NCI-H187 treated with DMSO at 0.1 percent for 48 hours (cell line): ENCODE data around the gene CCL20.

Experiments
- DNase-seq: peaks from one replicate; lab custom pipeline; 2025; lab: John Stamatoyannopoulos, UW

CCL20 gene

DNA sequence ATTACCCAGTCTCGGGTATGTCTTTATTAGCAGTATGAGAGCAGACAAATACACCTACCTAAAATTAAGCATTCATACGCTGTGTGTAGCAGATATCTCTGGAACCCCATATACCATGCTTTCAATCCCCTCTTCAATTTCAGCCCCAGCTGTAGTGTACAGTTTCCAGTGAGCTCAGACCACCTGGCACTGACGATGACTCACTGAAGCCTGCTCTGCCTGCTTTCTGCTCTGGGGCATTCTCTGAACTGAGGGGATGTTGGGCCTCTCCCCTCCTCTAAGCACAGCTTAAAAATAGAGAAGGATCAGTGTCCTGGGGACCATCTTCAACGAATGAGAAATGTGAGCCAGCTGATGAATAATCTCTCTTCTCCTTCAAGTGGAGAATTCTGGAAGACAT is 8.7 kb upstream of the CCL20 start:
- DNase-seq = no peak

DNA sequence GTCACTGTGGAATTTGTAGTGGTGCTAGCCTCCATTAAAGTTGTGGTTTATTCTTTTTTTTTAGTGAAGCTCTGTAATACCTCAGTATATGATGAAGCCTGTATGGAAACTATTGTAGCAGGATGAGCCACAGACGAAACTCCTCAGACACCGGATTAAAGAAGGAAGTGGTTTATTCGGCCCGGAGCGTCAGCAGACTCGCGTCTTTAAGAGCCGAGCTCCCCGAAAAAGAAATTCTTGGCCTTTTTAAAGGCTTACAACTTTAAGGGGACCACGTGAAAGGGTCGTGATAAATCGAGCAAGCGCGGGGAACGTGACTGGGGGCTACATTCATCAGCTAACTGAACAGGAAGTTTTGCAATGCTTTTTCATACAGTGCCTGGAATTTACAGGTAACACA is 8.1 kb upstream of the CCL20 start:
- no peak for DNase-seq

DNA sequence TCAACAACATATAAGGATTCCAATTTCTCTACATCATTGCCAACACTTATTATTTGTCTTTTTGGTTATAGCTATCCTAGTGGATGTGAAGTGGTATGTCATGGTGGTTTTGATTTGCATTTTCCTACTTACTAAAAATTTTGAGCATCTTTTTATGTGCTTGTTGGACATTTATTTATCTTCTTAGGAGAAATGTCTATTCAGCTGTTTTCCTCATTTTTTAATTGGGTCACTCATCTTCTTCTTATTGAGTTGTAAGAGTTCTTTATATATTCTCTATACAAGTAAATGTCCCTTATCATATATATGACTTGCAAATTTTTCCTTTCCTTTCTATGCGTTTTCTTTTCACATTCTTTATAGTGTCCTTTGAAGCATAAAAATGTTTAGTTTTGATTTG is 4.7 kb upstream of the CCL20 start:
- DNase-seq = no peak

- no peak for DNase-seq
Measured at GRCh38 chr2:227812001-227812400, 1.6 kb upstream of the CCL20 start.

GRCh38 chr2:227813229-227813561 is 447 bp upstream of the CCL20 start:
- DNase-seq = no peak

DNA sequence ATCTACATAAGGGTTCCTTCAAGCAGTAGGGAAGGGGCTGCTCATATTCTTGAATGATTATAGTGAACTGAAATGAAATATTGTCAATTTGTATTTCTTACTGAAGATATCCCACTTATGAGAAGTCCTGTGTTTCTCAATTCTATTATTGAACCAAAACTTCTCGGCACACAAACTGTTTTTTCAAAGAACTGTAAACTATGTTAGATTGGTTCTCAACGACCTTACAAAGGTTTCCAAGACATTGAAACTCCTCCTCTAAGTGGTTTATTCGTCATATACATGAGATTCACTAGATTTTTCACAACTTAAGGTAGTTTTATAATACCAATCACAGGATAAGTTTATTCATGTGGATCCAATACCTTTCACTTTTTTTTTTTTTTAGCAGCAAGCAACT is 1.4 kb downstream of the CCL20 start:
- DNase-seq = no peak

DNA sequence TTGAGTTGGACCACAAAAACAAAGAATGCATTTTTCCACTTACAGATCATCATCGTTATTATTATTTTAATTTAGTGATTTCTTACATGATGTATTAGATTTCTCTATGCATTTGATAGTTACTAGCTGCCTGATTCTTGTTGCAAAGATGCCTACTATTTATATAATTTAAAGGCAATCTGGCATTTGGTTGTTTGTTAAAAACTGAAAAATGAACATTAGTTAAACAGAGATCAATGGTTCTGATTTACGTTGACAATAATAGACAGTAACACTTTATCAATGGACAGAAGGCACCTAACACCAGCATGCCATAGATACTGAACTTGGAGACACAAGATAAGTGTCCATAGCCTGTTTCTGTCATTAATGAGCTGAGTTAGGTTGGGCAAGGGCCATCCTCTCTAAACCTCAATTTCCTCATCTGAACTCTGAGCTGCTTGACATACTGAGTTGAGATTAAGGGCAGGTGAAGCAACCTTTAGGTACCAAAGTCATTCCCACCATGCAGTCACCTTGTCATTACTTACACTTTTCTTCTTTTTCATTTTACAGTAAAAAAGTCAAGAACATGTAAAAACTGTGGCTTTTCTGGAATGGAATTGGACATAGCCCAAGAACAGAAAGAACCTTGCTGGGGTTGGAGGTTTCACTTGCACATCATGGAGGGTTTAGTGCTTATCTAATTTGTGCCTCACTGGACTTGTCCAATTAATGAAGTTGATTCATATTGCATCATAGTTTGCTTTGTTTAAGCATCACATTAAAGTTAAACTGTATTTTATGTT is 3.1 kb downstream of the CCL20 start:
- DNase-seq = no peak

DNA sequence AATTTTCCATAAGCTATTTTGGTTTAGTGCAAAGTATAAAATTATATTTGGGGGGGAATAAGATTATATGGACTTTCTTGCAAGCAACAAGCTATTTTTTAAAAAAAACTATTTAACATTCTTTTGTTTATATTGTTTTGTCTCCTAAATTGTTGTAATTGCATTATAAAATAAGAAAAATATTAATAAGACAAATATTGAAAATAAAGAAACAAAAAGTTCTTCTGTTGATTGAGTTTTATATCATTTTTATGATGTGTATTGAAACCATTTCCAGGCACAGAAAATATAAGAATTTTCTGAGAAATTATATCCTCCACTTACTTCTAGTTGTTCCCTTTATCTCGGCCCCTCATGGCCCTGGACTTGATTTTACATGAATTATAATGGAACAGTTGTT is 3.7 kb downstream of the CCL20 start:
- no peak for DNase-seq

GRCh38 chr2:227817850-227818674 is 4.4 kb downstream of the CCL20 start:
- no peak for DNase-seq

- DNase-seq = no peak
Measured at GRCh38 chr2:227818675-227819397, 5.2 kb downstream of the CCL20 start.

GRCh38 chr2:227819398-227819697 is 5.7 kb downstream of the CCL20 start:
- no peak for DNase-seq

GRCh38 chr2:227821043-227821942 is 7.7 kb downstream of the CCL20 start:
- DNase-seq = no peak

- no peak for DNase-seq
Measured at GRCh38 chr2:227822416-227823003, 8.9 kb downstream of the CCL20 start.

DNA sequence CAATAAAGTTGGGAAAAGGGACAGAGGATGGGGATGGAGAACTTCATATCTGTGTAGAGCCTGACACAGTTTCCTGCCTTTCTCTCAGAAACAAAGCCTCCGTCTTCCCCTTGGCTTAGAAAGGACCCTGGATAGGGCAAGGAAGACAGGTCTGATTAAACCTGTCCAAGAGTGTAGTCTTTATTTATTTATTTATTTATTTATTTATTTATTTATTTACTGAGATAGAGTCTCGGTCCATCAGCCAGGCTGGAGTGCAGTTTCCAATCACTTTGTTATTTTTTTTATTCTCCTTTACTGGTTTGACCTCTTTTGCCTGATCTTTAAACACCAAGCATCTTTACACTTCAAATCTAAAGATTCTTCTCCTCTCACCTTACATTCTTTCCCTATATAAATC is 10.3 kb downstream of the CCL20 start:
- no peak for DNase-seq

- DNase-seq = no peak
Measured at GRCh38 chr2:227824711-227825110, 11.1 kb downstream of the CCL20 start.

DNA sequence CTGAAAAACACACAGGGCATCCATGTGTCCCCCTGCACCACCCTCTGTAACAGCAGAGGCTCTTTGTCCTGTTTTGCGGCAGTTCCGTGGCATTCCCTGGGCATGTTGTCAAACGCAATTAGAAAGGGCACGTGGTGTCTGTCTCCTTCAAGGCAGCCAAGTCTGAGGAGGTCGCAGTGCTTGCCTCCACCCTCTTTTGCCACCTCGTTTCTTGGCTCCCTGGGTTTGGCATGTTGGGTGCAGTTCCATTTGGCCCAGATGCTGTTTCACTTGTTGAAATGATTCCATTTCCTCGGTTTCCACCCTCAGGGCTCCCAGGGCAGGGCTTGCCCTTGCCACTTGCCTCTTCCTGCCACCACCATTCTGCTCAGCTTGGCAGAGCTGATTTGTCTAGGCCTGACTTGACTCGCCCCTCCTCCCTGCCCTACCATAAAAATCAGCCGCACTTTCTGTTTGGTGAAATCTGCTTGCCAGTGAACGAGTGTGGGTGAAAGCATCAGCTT is 12.4 kb downstream of the CCL20 start:
- DNase-seq = no peak

DNA sequence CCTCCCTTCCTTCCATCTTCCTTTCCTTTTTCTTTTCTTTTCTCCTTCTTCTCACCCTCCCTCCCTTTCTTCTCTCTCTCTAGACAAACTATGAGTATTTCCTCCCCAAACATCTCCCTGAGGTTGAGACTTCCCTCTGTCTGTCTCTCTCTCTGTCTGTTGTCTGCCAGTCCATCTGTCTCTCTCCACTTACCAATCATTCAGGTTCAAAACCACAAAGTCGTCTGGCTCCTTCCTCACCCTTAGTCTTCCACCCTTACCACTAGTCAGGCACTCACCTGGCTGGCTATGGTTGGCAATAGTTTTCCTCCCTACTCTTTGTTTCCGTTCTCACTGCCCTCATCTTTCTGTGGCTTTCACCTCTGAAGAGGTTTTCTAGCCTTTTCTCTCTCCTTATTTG is 12.9 kb downstream of the CCL20 start:
- no peak for DNase-seq

GRCh38 chr2:227827143-227827542 is 13.5 kb downstream of the CCL20 start:
- no peak for DNase-seq

GRCh38 chr2:227828477-227828912 is 14.9 kb downstream of the CCL20 start:
- no peak for DNase-seq

DNA sequence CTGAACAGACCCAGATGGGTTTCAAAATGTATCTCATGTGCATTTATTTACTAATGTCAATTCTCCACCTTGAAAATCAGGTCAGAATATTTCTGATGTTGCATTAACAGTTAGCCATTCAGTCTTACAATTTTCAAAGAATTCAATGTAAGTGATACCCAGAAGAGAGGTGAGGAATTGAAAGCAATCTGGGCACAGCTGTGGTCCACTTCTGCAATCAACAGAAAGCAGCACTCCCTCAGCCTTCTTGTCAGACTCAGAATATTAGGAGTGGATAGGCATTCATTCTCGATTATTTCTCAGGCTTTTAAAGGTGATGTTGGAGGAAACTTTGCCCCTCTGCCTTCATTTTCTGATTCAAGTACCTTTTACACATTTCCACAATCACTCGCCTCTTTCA is 15.7 kb downstream of the CCL20 start:
- no peak for DNase-seq

DNA sequence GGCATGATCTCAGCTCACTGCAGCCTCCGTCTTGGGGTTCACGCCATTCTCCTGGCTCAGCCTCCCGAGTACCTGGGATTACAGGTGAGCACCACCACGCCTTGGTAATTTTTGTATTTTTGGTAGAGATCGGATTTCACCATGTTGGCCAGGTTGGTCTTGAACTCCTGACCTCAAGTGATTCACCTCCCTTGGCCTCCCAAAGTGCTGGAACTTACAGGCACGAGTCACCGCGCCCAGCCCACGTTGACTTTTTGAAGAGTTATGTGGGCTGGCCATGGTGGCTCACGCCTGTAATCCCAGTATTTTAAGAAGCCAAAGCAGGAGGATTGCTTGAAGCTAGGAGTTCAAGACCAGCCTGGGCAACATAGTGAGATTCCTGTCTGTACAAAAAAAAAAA is 20.8 kb downstream of the CCL20 start:
- DNase-seq = no peak
